ENCODE measurements around the gene NCLN.
"Not testable (repeated sequence)": the region's sequence is repeated elsewhere in the genome, so short reads cannot be mapped to it uniquely, and the experiment has no call there.

The NCLN gene

DNA sequence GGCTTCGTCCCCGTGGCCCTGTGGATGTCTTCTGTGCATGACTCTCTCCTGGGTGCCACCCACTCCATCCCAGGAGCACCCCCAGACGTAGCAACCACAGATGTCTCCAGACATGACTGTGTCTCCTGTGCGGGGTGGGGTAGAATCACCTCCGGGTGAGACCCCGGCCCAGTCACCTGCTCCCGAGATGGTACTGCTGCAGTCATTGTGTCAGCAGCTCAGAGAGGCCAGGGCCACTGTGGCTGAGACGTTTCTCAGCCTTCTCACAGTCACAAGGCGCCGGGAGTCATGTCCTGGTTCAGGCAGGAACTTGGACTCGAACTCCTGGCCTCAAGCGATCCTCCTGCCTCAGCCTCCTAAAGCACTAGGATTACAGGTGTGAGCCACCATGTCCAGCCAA, 16.6 kb downstream of the NCLN start:
- no peak for DNase-seq

DNA sequence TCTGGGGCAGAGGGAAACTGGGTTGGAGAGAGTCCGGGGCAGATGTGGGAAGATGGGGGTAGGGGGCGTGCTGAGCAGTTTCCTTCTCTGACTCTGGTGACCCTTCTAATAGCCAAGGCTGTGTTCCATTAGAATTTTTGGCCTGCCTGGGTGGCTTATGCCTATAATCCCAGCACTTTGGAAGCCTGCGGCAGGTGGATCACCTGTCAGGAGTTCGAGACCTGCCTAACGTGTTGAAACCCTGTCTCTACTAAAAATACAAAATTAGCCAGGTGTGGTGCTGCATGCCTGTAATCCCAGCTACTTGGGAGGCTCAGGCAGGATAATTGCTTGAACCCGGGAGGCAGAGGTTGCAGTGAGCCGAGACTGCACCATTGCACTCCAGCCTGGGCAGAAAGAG, 17.2 kb downstream of the NCLN start:
- not testable (repeated sequence) for DNase-seq

GRCh38 chr19:3203805-3204645, 18.3 kb downstream of the NCLN start:
- DNase-seq: no peak

GRCh38 chr19:3204646-3205275, 19.0 kb downstream of the NCLN start:
- DNase-seq: no peak

GRCh38 chr19:3206216-3206953, 20.7 kb downstream of the NCLN start:
- no peak for DNase-seq

DNA sequence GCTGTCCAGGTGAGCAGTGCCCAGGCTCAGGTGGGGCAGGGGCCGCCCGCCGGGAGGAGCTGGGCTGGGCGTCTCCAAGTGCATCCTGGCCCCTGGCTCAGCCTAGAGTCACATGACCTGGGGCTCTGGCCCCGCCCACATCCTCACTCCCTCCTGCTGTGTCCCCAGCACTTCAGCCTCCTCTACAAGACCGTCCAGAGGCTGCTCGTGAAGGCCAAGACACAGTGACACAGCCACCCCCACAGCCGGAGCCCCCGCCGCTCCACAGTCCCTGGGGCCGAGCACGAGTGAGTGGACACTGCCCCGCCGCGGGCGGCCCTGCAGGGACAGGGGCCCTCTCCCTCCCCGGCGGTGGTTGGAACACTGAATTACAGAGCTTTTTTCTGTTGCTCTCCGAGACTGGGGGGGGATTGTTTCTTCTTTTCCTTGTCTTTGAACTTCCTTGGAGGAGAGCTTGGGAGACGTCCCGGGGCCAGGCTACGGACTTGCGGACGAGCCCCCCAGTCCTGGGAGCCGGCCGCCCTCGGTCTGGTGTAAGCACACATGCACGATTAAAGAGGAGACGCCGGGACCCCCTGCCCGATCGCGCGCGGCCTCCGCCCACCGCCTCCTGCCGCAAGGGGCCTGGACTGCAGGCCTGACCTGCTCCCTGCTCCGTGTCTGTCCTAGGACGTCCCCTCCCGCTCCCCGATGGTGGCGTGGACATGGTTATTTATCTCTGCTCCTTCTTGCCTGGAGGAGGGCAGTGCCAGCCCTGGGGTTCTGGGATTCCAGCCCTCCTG, 21.9 kb downstream of the NCLN start:
- no peak for DNase-seq

DNA sequence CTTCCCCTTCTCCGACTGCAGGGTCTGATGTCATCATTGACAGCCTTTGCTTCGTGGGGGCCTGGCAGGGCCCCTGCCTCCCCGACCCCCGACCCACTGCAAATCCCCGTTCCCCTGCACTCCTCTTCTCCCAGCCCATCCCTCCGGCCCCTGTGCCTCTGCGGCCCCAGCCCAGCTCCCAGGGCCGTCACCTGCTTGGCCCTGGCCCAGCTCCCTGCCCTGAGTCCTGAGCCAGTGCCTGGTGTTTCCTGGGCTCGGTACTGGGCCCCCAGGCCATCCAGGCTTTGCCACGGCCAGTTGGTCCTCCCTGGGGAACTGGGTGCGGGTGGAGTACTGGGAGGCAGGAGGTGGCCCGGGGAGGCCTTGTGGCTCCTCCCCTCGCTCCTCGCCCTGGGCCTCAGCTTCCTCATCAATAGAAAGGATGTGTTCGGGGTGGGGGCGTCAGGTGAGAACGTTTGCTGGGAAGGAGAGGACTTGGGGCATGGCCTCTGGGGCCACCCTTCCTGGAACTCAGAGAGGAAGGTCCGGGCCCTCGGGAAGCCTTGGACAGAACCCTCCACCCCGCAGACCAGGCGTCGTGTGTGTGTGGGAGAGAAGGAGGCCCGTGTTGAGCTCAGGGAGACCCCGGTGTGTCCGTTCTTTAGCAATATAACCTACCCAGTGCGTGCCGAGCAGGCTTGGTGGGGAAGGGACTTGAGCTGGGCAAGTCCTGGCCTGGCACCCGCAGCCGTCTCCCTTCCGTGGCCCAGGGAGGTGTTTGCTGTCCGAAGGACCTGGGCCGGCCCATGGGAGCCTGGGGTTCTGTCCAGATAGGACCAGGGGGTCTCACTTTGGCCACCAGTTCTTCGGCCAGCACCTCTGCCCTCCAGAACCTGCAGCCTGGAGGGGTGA, 22.8 kb downstream of the NCLN start:
- no peak for DNase-seq

GRCh38 chr19:3210347-3211017, 24.8 kb downstream of the NCLN start:
- DNase-seq: peak; percentile 41

- DNase-seq: no peak
Observed at GRCh38 chr19:3211191-3211590, 25.5 kb downstream of the NCLN start.

- DNase-seq: no peak
Observed at GRCh38 chr19:3213159-3213558, 27.4 kb downstream of the NCLN start.

DNA sequence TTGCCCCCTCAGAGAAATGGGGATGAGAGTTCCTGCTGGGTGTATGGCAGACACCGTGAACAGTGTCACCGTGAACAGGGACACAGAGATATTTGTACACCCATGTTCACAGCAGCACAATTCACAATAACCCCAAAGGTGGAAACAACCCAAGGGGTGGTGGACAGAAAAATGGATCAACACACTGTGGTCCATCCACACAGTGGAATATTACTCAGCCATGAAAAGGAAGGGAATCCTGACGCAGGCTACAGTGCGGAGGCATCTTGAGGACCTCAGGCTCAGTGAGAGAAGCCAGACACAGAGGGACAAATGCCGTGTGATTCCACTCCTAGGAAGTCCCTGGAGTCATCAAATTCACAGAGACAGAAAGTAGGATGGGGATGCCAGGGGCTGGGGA, 31.1 kb downstream of the NCLN start:
- no peak for DNase-seq

- no peak for DNase-seq
Observed at GRCh38 chr19:3220576-3220975, 34.8 kb downstream of the NCLN start.

DNA sequence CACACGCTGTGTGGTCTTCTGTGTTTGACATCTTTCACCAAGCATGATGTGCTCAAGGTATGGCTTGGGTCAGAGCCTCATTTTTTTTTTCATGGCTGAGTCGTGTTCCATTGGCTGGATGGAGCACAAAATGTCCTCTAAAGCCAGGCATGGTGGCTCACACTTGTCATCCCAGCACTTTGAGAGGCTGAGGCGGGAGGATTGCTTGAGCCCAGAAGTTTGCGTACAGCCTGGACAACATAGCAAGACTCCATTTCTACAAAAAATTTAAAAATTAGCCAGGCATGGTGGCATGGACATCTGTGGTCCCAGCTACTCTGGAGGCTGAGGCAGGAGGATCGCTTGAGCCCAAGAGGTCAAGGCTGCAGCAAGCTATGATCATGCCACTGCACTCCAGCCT, 35.8 kb downstream of the NCLN start:
- not testable (repeated sequence) for DNase-seq

DNA sequence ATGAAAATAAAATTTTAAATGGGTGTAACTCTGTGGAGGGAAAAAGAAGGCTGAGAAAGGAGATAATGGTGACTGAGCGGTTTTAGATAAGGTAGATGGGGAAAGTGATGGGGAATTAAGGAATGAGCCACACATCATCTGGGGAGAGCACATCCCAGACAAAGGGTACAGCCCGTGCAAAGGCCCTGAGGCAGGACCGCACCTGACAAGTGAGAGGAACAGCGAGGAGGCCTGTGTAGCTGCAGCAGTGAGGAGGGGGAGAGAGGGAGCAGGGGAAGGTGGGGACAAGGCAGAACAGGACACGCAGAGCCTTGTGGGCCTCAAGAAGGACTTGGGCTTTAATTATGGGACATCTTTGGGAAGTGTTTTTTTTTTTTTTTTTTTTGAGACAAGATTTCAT, 37.0 kb downstream of the NCLN start:
- no peak for DNase-seq

GRCh38 chr19:3224346-3225168, 38.8 kb downstream of the NCLN start, which contains the start of gene CELF5:
CELF5 (plus strand) TSS chr19:3224661; CDS start chr19:3224740, 79 bp downstream.
- no peak for DNase-seq

GRCh38 chr19:3225169-3225485, 39.4 kb downstream of the NCLN start:
- no peak for DNase-seq

GRCh38 chr19:3225677-3226093, 40.0 kb downstream of the NCLN start:
- DNase-seq: no peak

DNA sequence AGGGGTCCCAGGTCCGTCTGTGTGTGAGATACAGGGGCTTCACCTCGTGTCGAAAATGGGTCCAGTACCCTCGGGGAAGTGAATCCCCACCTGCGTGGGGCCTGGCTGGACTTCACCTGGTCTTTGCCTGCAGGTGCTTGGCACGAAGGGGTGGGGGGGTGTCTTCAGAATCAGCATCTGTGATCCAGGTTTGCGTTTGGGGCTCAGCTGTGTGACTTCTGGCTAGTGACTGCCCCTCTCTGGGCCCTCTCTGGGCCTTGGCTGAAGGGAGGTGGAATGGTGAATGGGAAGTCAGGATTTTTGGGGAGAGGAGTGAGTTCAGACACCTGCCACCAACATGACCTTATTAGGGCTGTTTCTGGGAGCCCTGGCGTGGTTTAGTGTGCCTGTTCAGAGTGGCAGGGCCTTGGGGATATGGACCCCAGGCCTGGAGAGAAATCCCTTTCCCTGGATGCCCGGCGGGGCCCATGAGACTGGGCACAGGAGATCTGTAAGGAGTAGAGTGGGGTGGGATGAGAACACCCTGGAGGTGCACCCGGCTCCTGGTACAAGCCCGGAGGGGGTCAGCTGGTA, 41.4 kb downstream of the NCLN start:
- no peak for DNase-seq

GRCh38 chr19:3229346-3229743, 43.6 kb downstream of the NCLN start:
- no peak for DNase-seq

DNA sequence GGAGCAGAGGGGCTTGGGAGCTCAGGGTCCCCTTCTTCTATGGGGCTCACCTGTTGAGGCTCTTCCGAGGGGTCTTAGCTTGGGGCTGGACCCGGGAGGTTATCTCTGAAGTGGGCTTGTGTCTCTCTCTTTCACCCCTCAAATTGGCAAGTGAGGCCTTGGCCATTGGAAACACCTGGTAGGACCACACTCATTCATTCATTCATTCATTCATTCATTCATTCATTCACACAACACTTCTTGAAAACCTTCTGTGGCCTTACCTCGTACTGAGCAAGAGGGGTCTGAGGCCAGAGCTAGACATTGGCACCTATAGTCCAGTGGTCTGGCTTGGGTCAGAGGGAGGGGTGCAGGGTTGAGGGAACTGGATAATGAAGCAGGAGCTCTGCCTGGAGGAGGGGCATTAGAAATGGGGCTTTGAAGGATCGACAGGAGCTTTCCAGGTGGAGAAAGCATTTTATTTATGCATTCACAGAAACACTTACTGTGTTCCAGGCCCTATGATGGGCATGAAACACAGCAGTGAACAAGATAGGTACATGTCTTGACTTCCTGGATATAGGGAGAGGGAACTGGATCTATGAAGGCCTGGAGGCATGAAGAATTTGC, 44.3 kb downstream of the NCLN start:
- DNase-seq: no peak
